Measurements from ENCODE around the gene ANGPT4.

ANGPT4 gene

DNA sequence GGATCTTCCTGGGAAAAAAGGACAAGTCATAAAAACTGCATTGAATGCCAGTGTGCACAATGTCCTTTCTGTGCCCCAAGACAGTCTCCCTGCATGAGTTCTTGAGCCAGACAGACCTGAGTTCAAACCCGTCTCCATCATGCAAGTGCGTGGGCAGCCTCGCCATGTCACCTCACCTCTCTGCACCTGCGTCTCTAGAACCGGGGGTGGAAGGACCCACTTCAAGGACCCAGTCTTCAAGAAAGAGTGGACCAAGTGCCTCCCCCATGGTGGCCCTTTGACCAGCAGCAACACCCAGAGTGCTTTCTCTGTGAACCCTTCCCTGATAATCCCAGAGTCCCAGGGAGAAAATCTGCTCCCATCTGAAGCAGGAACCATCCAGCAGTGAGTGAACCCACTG, 23.5 kb upstream of the ANGPT4 start:
- H3K9ac ChIP-seq (ENCODE audit: low read length): no peak overlapping the region
- H3K4me3 ChIP-seq (ENCODE audit: insufficient read depth, low read length, poor library complexity, severe bottlenecking): no peak overlapping the region
- H3K4me2 ChIP-seq (ENCODE audit: low read depth, low read length, poor library complexity, severe bottlenecking): no peak overlapping the region
- no peak overlapping the region for H2AFZ ChIP-seq (ENCODE audit: low read depth, low read length, severe bottlenecking)
- no peaks in the 10 kb centered on the region for H3K27me3 ChIP-seq (ENCODE audit: low read length)
- H3K9me3 ChIP-seq (ENCODE audit: insufficient read depth, low read length): no peaks in the 10 kb centered on the region
- TF ChIP-seq, protein P1, sequence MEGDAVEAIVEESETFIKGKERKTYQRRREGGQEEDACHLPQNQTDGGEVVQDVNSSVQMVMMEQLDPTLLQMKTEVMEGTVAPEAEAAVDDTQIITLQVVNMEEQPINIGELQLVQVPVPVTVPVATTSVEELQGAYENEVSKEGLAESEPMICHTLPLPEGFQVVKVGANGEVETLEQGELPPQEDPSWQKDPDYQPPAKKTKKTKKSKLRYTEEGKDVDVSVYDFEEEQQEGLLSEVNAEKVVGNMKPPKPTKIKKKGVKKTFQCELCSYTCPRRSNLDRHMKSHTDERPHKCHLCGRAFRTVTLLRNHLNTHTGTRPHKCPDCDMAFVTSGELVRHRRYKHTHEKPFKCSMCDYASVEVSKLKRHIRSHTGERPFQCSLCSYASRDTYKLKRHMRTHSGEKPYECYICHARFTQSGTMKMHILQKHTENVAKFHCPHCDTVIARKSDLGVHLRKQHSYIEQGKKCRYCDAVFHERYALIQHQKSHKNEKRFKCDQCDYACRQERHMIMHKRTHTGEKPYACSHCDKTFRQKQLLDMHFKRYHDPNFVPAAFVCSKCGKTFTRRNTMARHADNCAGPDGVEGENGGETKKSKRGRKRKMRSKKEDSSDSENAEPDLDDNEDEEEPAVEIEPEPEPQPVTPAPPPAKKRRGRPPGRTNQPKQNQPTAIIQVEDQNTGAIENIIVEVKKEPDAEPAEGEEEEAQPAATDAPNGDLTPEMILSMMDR (IDR thresholded peaks at IDR 0.05; ENCODE audit: insufficient read depth, low read length, poor library complexity, severe bottlenecking): no peak
- no peak for TF ChIP-seq EZH2phosphoT487 (conservative IDR thresholded peaks at IDR 0.05; ENCODE audit: low read length)
- H3K27ac ChIP-seq (ENCODE audit: low read depth, low read length): no peak overlapping the region
- H3K36me3 ChIP-seq (ENCODE audit: low read length): no peaks in the 10 kb centered on the region
- H4K20me1 ChIP-seq (ENCODE audit: low read depth, low read length): no peaks in the 10 kb centered on the region
- H3K79me2 ChIP-seq (ENCODE audit: insufficient read depth, low read length): no peaks in the 10 kb centered on the region
- H3K9me2 ChIP-seq (replicated peaks; ENCODE audit: insufficient read depth, low read length): no peaks in the 10 kb centered on the region
- no peaks in the 10 kb centered on the region for H3F3A ChIP-seq (ENCODE audit: insufficient read depth)

GRCh38 chr20:934186-934840, 18.2 kb upstream of the ANGPT4 start:
- TF ChIP-seq, protein P1 (IDR thresholded peaks at IDR 0.05; ENCODE audit: insufficient read depth, low read length, poor library complexity, severe bottlenecking): no peak
- TF ChIP-seq EZH2phosphoT487 (conservative IDR thresholded peaks at IDR 0.05; ENCODE audit: low read length): no peak
- H3K27me3 ChIP-seq (ENCODE audit: low read length): no peaks in the 10 kb centered on the region
- H3K4me2 ChIP-seq (ENCODE audit: low read depth, low read length, poor library complexity, severe bottlenecking): no peak overlapping the region
- H3K36me3 ChIP-seq (ENCODE audit: low read length): peaks cover 5% of the 10 kb centered on the region
- H3K4me3 ChIP-seq (ENCODE audit: insufficient read depth, low read length, poor library complexity, severe bottlenecking): no peak overlapping the region
- no peak overlapping the region for H2AFZ ChIP-seq (ENCODE audit: low read depth, low read length, severe bottlenecking)
- no peaks in the 10 kb centered on the region for H3K9me2 ChIP-seq (replicated peaks; ENCODE audit: insufficient read depth, low read length)
- H3F3A ChIP-seq (ENCODE audit: insufficient read depth): no peaks in the 10 kb centered on the region
- no peak overlapping the region for H3K27ac ChIP-seq (ENCODE audit: low read depth, low read length)
- H3K9ac ChIP-seq (ENCODE audit: low read length): no peak overlapping the region
- H4K20me1 ChIP-seq (ENCODE audit: low read depth, low read length): no peaks in the 10 kb centered on the region
- H3K9me3 ChIP-seq (ENCODE audit: insufficient read depth, low read length): peaks cover 20% of the 10 kb centered on the region; the same call in 1 of the 2 replicates
- no peaks in the 10 kb centered on the region for H3K79me2 ChIP-seq (ENCODE audit: insufficient read depth, low read length)

DNA sequence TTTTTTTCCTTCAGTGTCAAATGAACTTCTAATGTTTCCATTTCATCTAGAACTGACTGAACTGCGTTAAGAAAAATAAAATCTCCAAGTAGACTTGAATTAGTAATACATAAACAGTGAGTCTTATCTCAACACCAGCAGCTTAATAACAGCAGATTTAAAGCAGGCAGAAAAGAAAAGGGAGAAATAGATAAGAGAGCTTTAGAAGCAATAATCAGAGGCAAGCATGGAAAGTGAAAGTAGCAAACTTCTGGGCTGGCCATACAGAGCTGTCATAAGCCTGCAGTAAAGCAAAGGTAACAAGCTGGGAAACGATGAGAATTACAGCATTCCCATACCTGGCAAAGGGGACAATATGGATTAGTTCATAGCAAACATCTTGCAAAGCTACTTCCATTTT, 16.9 kb upstream of the ANGPT4 start:
- Histone ChIP-seq H3K27ac (ENCODE audit: low read depth, low read length) (no peak overlapping the region), H2AFZ (ENCODE audit: low read depth, low read length, severe bottlenecking) (no peak overlapping the region), H3K4me2 (ENCODE audit: low read depth, low read length, poor library complexity, severe bottlenecking) (no peak overlapping the region), H4K20me1 (ENCODE audit: low read depth, low read length) (no peaks in the 10 kb centered on the region), H3K79me2 (ENCODE audit: insufficient read depth, low read length) (no peaks in the 10 kb centered on the region), H3F3A (ENCODE audit: insufficient read depth) (no peaks in the 10 kb centered on the region), H3K36me3 (ENCODE audit: low read length) (peaks cover 5% of the 10 kb centered on the region), H3K9me2 (replicated peaks; ENCODE audit: insufficient read depth, low read length) (no peaks in the 10 kb centered on the region), H3K4me3 (ENCODE audit: insufficient read depth, low read length, poor library complexity, severe bottlenecking) (no peak overlapping the region), H3K27me3 (ENCODE audit: low read length) (no peaks in the 10 kb centered on the region), H3K9me3 (ENCODE audit: insufficient read depth, low read length) (peaks cover 20% of the 10 kb centered on the region; the same call in 1 of the 2 replicates), H3K9ac (ENCODE audit: low read length) (no peak overlapping the region)
- TF ChIP-seq, protein P1 (IDR thresholded peaks at IDR 0.05; ENCODE audit: insufficient read depth, low read length, poor library complexity, severe bottlenecking): no peak
- TF ChIP-seq EZH2phosphoT487 (conservative IDR thresholded peaks at IDR 0.05; ENCODE audit: low read length): no peak

Measured in SU-DHL-6 (cell line).